Urinary bladder (tissue), 4 donors: ENCODE results near the gene OR7G1. TPM values are rescaled to one million over a fixed set of nuclear protein-coding genes. Genes with fewer than 3 reads are reported as not detected.

Source experiments
- DNase-seq: peaks from one replicate; pipeline ENCODE4 v3.0.0-alpha.2; 2015; ENCODE audit errors: extremely low spot score
- H3K27ac ChIP-seq: one replicate; pipeline ENCODE4 v1.5.1; 2013; ENCODE audit warnings: low read depth, mild to moderate bottlenecking, moderate library complexity
- H3K36me3 ChIP-seq: one replicate; pipeline ENCODE4 v1.6.1; 2013; ENCODE audit warnings: mild to moderate bottlenecking, moderate library complexity; ENCODE audit not compliant: insufficient read depth
- H3K4me1 ChIP-seq: one replicate; pipeline ENCODE4 v1.6.1; 2013; ENCODE audit warnings: mild to moderate bottlenecking, moderate library complexity; ENCODE audit not compliant: insufficient read depth
- H3K4me3 ChIP-seq: one replicate; pipeline ENCODE4 v1.5.1; 2013; ENCODE audit warnings: low read depth, low read length
- WGBS: extraction: QIAGEN DNeasy Blood & Tissue Kit; methylation state at CpG from one replicate; pipeline ENCODE4 v1.1.7; 2013; 5-methylcytosine and 5-hydroxymethylcytosine counted together
- polyA plus RNA-seq: library from polyadenylated mRNA; stranded (reverse); fragments of 200-250 nt; gene quantifications from one replicate; pipeline ENCODE4 v1.2.3, GENCODE V29; 2013
- small RNA-seq: library from RNA; depleted of rRNA; stranded (forward); fragments of <200 nt; gene quantifications from one replicate; pipeline ENCODE3, GENCODE V24; 2014
- total RNA-seq: library from RNA; depleted of rRNA; stranded (reverse); fragments of >200 nt; gene quantifications from one replicate; pipeline ENCODE4 v1.2.3, GENCODE V29; 2014
- donor health status: healthy with polysubstance abuse.
- donor health status: healthy.

Gene OR7G1
- total and polyA plus RNA-seq, 2 donors = not detected

GRCh38 chr19:9065457-9066014 is 50.0 kb downstream of the OR7G1 start:
- no peaks in the 10 kb centered on the region for H3K36me3 ChIP-seq
- no peaks in the 10 kb centered on the region for H3K4me1 ChIP-seq
- no peak overlapping the region for H3K27ac ChIP-seq
- no peak for DNase-seq
- no peak overlapping the region for H3K4me3 ChIP-seq
- WGBS = 69% methylated on average over 12 of the region's 12 CpGs

Small RNAs within 50 kb of the gene (small RNA-seq; reads per million reads assigned to genes)
- not detected for gene OR1M4P

Other genes with a start within 250 kb of the OR7G1 start
- under 0.01 TPM for gene MUC16, start 105.4 kb downstream of the OR7G1 start, total RNA-seq
- not detected for gene MUC16, start 105.4 kb downstream of the OR7G1 start, polyA plus RNA-seq
- not detected for gene OR1M1, start 28.7 kb downstream of the OR7G1 start, total RNA-seq
- not detected for gene OR1M1, start 28.7 kb downstream of the OR7G1 start, polyA plus RNA-seq
- not detected for gene OR7G2, start 8.3 kb downstream of the OR7G1 start, total RNA-seq
- gene OR7G2, start 8.3 kb downstream of the OR7G1 start, polyA plus RNA-seq = not detected
- not detected for gene OR7G3, start 11.2 kb upstream of the OR7G1 start, total RNA-seq
- not detected for gene OR7G3, start 11.2 kb upstream of the OR7G1 start, polyA plus RNA-seq
- gene ZNF317, start 24.6 kb upstream of the OR7G1 start, total RNA-seq = 14.0 TPM
- gene ZNF317, start 24.6 kb upstream of the OR7G1 start, polyA plus RNA-seq = 17.0 TPM
- not detected for gene OR7D2, start 63.2 kb upstream of the OR7G1 start, total RNA-seq
- 0.03 TPM for gene OR7D2, start 63.2 kb upstream of the OR7G1 start, polyA plus RNA-seq
- gene OR7D4, start 103.8 kb upstream of the OR7G1 start, total RNA-seq = not detected
- not detected for gene OR7D4, start 103.8 kb upstream of the OR7G1 start, polyA plus RNA-seq
- gene OR7E24, start 135.2 kb upstream of the OR7G1 start, total RNA-seq = not detected
- not detected for gene OR7E24, start 135.2 kb upstream of the OR7G1 start, polyA plus RNA-seq
- gene ZNF699, start 194.1 kb upstream of the OR7G1 start, total RNA-seq = 15.2 TPM
- gene ZNF699, start 194.1 kb upstream of the OR7G1 start, polyA plus RNA-seq = 5.3 TPM
- gene ZNF559, start 208.4 kb upstream of the OR7G1 start, total RNA-seq = 64.5 TPM
- 20.8 TPM for gene ZNF559, start 208.4 kb upstream of the OR7G1 start, polyA plus RNA-seq
- 8.6 TPM for gene ZNF177, start 247.2 kb upstream of the OR7G1 start, total RNA-seq
- 3.2 TPM for gene ZNF177, start 247.2 kb upstream of the OR7G1 start, polyA plus RNA-seq